SK-N-MC (cell line): Measurements from ENCODE around the gene PLA2G12B.

Source experiments
- EZH2 ChIP-seq: fragments of 200-600 bp; sonication (generic); IDR thresholded peaks from one replicate; pipeline ENCODE4 v1.6.1; 2017; ENCODE audit warnings: antibody characterized with exemption
- POLR2AphosphoS5 ChIP-seq: IDR thresholded peaks from 2 replicates; pipeline ENCODE4 v1.6.1; 2012; ENCODE audit warnings: mild to moderate bottlenecking, low read depth, low read length, borderline replicate concordance

- TF ChIP-seq EZH2 (no peak), POLR2AphosphoS5 (no peak)
Measured at GRCh38 chr10:72898616-72899015, 56.0 kb downstream of the PLA2G12B start.
